GM12878 (cell line): ENCODE results near the gene CIAPIN1.

Experiments
- CBX3 ChIP-seq: fragments of 200-600 bp; sonication (generic); IDR thresholded peaks from 2 replicates; pipeline ENCODE4 v1.6.1; 2016; ENCODE audit warnings: low read depth, borderline replicate concordance
- MAX ChIP-seq: IDR thresholded peaks from 2 replicates; pipeline ENCODE4 v1.6.1; 2012; ENCODE audit warnings: low read depth, low read length, improper control_type of control experiment
- PAX8 ChIP-seq: fragments of 450-650 bp; IDR thresholded peaks from 2 replicates; pipeline ENCODE4 v1.6.1; 2017; ENCODE audit warnings: mild to moderate bottlenecking, moderate library complexity
- POLR2A ChIP-seq: IDR thresholded peaks from 2 replicates; pipeline ENCODE4 v1.6.1; 2011; ENCODE audit warnings: low read depth, mild to moderate bottlenecking, low read length
- POLR2AphosphoS5 ChIP-seq: IDR thresholded peaks from 2 replicates; pipeline ENCODE4 v1.6.1; 2011; ENCODE audit warnings: mild to moderate bottlenecking, low read length, inconsistent platforms
- REST ChIP-seq: IDR thresholded peaks from 2 replicates; pipeline ENCODE4 v1.6.1; 2012; ENCODE audit warnings: mild to moderate bottlenecking, low read depth, low read length
- SIN3A ChIP-seq: IDR thresholded peaks from 2 replicates; pipeline ENCODE4 v1.6.1; 2012; ENCODE audit warnings: low read depth, low read length, improper control_type of control experiment
- SMARCA5 ChIP-seq: fragments of 450-650 bp; IDR thresholded peaks from 2 replicates; pipeline ENCODE4 v1.6.1; 2017; ENCODE audit warnings: mild to moderate bottlenecking
- SMC3 ChIP-seq: IDR thresholded peaks from 2 replicates; pipeline ENCODE4 v1.6.1; 2011; ENCODE audit warnings: low read length, improper control_type of control experiment, borderline replicate concordance
- TF ChIP-seq, protein P1 (sequence below): fragments of 450-650 bp; formaldehyde crosslinking; IDR thresholded peaks from 2 replicates; pipeline ENCODE4 v1.4.0; 2022; ENCODE audit warnings: mild to moderate bottlenecking, moderate library complexity

- peak; percentile 41; the same call in 1 of the 2 replicates for TF ChIP-seq REST
- TF ChIP-seq, protein P1, sequence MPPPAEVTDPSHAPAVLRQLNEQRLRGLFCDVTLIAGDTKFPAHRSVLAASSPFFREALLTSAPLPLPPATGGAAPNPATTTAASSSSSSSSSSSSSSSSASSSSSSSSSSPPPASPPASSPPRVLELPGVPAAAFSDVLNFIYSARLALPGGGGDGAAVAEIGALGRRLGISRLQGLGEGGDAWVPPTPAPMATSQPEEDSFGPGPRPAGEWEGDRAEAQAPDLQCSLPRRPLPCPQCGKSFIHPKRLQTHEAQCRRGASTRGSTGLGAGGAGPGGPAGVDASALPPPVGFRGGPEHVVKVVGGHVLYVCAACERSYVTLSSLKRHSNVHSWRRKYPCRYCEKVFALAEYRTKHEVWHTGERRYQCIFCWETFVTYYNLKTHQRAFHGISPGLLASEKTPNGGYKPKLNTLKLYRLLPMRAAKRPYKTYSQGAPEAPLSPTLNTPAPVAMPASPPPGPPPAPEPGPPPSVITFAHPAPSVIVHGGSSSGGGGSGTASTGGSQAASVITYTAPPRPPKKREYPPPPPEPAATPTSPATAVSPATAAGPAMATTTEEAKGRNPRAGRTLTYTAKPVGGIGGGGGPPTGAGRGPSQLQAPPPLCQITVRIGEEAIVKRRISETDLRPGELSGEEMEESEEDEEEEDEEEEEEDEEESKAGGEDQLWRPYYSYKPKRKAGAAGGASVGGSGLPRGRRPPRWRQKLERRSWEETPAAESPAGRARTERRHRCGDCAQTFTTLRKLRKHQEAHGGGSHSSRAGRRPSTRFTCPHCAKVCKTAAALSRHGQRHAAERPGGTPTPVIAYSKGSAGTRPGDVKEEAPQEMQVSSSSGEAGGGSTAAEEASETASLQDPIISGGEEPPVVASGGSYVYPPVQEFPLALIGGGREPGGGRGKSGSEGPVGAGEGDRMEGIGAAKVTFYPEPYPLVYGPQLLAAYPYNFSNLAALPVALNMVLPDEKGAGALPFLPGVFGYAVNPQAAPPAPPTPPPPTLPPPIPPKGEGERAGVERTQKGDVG (CRISPR knock-in tag): no peak
- no peak for TF ChIP-seq SMC3
- TF ChIP-seq SIN3A: no peak
- TF ChIP-seq SMARCA5: peak; percentile 92
- TF ChIP-seq PAX8: peak; percentile 94; the same call in 1 of the 2 replicates
- TF ChIP-seq MAX: no peak
- TF ChIP-seq POLR2AphosphoS5: 0 out of 2 replicates have a peak, but pooled peaks have one; percentile 56
- no peak for TF ChIP-seq CBX3
- TF ChIP-seq POLR2A: no peak
Observed at GRCh38 chr16:57388359-57389086, 58.7 kb downstream of the CIAPIN1 start.
